HG03442 (cell line): Measurements from ENCODE around the gene DLG5.

Experiments used
- ATAC-seq: cut with Tn5 transposase; IDR thresholded peaks from one replicate; pipeline ENCODE4 v1.9.1; 2021; ENCODE audit warnings: mild to moderate bottlenecking, moderate library complexity; ENCODE audit not compliant: unreplicated experiment

Gene DLG5

GRCh38 chr10:77868523-77868922 is 58.0 kb downstream of the DLG5 start:
- no peak for ATAC-seq

DNA sequence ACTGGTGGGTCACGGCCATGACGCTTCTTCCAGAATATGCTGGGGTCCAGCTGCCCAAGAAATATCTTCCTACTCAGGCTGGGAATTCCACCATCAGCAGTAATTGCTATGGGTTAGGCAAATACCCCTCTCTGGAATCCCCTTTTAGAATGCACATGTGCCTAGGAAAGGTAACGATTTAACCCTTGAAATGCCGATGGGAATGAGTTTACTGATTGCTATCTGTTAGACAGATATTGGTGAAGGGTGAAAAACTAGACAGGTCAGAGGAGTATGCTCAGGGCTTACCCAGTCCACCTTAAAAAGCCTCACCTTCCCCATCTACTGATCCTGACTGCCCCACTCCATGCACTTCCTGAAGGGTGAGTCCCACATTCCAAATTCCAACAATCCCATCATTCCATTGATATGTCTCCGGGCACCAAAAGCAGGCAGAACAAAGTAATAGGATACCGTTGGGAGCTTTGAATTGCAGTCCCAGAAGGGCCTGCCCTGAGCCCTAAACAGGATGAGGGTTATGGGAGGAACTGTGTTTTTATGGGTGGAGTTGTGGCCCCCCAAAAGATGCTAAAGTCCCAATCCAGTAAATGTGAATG is 59.3 kb downstream of the DLG5 start:
- no peak for ATAC-seq

GRCh38 chr10:77866598-77866997 is 60.0 kb downstream of the DLG5 start:
- ATAC-seq, result no peak

GRCh38 chr10:77865580-77866324 is 60.8 kb downstream of the DLG5 start:
- no peak for ATAC-seq

DNA sequence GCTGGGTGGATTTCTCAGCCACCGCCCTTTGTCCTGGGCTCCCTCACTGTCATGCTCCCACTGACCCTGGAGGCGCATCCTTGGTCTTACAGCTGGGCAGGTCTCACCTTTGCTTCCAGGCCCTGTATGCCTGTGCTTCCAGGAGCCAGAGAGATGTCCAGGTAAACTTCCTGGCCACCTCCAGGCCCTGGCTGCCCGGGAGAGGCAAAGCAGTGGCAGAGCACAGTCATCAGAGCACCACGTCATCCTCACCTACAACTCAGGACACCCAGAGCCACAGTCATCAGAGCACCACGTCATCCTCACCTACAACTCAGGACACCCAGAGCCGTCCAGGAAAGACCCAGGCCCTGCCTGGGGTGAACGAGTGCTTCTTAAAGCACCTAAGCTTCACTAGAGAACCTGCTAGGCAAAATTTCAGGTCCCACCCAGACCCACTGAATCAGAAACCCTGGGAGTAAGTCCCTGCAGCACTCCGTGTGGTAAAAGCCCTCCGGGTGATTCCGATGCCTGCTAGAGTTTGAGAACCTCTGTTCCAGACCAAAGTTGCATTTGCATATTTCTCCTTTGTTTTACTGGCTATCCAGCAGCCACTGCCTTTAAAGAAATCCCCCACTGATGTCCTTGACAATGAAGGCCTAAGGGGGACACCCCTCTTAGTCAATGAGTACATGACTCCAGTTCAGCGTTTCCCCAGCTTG is 62.3 kb downstream of the DLG5 start:
- ATAC-seq, result no peak

- ATAC-seq, result no peak
Measured at GRCh38 chr10:77863446-77863845, 63.1 kb downstream of the DLG5 start.

GRCh38 chr10:77862595-77862994 is 64.0 kb downstream of the DLG5 start:
- no peak for ATAC-seq

DNA sequence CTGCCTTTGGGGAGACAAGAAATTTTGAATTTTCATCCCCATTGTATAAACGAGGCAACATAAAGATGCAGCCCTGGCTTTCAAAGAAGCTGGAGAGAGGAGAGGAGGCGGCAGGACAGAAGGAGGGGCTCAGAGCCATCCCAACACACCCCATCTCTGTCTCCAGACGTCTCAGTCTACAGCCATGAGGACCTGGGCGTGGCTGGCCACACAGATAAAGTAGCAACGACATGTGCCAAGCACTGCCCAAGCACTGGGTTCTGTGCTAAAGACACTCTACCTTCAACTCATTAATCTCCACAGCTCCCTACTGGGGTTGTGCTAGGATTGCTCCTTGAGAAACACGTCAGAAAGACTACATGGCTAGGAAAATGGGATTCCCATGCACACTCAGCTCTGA is 65.2 kb downstream of the DLG5 start:
- no peak for ATAC-seq

GRCh38 chr10:77859865-77860282 is 66.7 kb downstream of the DLG5 start:
- no peak for ATAC-seq

DNA sequence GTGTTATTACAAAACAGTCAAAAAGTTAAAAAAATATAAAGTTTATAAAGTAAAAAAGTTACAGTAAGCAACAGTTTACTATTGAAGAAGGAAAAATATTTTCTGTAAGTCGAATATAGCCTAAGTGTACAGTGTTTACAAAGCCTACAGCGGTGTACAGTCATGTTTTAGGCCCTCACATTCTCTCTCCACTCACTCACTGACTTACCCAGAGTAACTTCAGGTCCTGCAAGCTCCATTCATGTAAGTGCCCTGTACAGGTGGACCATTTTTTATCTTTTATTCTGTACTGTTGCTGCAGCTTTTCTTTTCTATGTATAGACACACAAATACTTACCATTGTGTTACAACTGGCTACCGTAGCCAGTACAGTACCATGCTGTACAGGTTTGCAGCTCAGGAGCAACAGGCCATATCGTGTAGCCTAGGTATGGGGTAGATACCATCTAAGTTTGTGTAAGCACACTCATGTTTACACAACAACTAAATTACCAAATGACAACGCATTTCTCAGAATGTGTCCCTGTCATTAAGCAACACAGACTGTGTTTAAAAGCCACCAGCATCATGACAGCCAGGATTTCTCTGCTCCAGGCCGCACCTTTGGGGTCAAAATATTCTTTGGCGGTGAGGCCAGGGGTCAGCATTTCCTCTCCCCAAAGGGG is 67.2 kb downstream of the DLG5 start:
- no peak for ATAC-seq

DNA sequence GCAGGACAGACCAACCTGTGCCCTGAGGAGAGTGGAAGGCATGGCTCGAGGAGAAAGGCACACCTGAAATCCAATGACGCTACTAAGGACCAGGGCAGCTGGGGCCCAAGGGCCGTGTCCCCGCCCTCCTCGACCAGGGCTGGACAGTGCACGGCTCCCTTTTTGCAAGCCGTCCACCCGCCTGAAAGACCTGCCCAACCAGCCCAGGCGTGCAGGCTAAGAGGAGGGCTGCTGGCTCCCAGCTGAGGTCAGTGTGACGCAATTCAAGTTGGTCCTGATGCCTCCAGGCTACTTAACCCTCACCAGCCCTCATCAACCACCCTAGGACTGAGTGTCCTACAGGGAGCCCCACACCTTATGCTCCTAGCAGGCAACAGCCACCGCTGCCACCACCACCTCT is 69.3 kb downstream of the DLG5 start:
- ATAC-seq, result no peak

DNA sequence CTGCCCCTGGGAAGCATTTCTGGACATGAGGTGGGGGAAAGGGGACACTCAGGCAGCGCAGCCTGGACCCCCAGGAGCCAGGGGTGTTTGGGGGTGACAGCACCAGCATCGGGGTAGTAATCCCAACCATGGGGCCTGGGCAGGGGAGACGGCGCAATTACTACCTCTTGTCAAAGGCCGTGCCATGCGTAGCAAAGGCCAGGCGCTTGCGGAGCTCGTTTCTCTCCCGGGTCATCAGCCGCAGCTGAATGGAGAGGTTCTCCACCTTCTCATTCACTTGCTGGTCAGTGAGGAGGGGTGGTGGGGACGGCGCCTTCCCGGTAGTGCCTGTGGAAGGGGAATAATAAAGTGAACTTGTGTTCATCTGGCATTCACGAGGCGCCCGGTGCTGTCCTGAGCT is 70.0 kb downstream of the DLG5 start:
- no peak for ATAC-seq

DNA sequence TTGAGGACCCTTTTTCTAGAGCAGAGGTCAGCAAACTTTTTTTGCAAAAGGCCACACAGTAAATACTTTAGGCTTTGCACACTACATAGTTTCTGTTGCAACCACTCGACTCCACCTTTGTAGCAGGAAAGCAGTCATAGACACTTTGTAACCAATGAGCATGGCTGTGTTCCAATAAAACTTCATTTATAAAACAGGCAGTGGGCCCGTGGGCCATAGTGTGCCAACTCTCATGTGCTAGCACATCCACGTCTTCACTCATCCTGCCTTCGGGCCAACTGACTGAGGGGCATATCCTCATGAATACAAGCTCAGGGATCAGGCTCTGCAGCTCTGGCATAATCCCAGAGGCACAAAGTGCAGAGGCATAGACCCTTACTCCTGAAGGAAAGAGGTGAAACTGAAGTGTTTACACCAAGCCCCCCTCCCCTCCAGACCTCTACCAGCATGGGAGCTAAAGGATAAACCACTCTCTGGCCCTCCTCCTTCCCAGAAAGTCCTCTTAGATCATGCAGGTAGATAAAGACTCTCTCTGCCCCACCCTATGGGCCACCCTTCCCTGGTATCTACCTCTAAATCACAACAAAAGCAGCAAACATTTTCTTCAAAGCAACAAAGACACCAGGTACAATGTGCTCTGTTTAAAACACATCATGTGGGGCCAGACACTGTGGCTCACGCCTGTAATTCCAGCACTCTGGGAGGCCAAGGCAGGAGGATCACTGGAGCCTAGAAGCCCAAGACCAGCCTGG is 71.0 kb downstream of the DLG5 start:
- ATAC-seq, result no peak

GRCh38 chr10:77854115-77854514 is 72.4 kb downstream of the DLG5 start:
- ATAC-seq, result no peak

- no peak for ATAC-seq
Measured at GRCh38 chr10:77853256-77853655, 73.3 kb downstream of the DLG5 start.

GRCh38 chr10:77850620-77851231 is 75.8 kb downstream of the DLG5 start:
- no peak for ATAC-seq

GRCh38 chr10:77849039-77849664 is 77.4 kb downstream of the DLG5 start:
- ATAC-seq, result no peak

- no peak for ATAC-seq
Measured at GRCh38 chr10:77846718-77847311, 79.7 kb downstream of the DLG5 start.

DNA sequence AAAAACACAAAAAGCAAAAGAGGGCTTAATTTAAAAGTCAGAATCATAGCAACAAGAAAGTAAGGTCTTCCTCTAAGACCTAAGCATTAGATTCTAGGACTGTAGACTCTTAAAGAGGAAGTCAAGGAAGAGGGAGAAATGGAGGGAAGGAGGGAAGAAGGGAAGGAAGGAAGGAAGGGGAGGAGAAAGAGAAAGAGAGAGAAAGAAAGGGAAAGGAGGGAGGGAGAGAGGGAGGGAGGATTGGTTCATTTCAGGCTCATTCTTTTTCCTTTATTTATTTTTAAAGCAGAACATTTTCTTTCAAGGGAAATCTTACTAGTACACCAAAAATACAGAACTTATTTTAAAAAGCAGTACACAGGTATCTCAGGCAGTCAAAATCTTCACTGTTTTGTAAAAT is 81.1 kb downstream of the DLG5 start:
- ATAC-seq, result no peak
